ENCODE results near the gene CPZ.
"Not testable (repeated sequence)": the region's sequence is repeated elsewhere in the genome, so short reads cannot be mapped to it uniquely, and the experiment has no call there.

GRCh38 chr4:8624601-8625272 is 32.2 kb downstream of the CPZ start:
- TF ChIP-seq CTCF (IDR thresholded peaks at IDR 0.05; ENCODE audit: low read length); EZH2 (IDR thresholded peaks at IDR 0.05; ENCODE audit: borderline replicate concordance, low read length): not testable (repeated sequence)

Measured in OCI-LY1 (cell line).